OCI-LY3 (cell line): ENCODE measurements around the gene IGSF23.

ENCODE experiments used
- H2AFZ ChIP-seq: fragments of 200-600, 300-600 bp; shearing (Covaris generic); 2 replicates; pipeline ENCODE4 v1.6.0; 2014; ENCODE audit warnings: antibody characterized with exemption, low read depth, low read length
- H3K27ac ChIP-seq: fragments of 200-600, 300-600 bp; sonication (generic); 2 replicates; pipeline ENCODE4 v1.5.1; 2014; ENCODE audit warnings: mild to moderate bottlenecking, low read length, moderate library complexity, mixed read lengths
- H3K27me3 ChIP-seq: fragments of 200-600, 300-600 bp; sonication (generic); 2 replicates; pipeline ENCODE4 v1.6.1; 2014; ENCODE audit warnings: low read depth, low read length, mixed read lengths
- H3K36me3 ChIP-seq: fragments of 200-600, 300-600 bp; sonication (generic); replicated peaks from 2 replicates; pipeline ENCODE3; 2014; ENCODE audit warnings: low read depth, low read length, mixed read lengths
- H3K4me1 ChIP-seq: fragments of 300-600, 200-600 bp; sonication (generic); 2 replicates; pipeline ENCODE4 v1.6.1; 2014; ENCODE audit warnings: low read length, mixed read lengths
- H3K4me2 ChIP-seq: fragments of 200-600, 300-600 bp; sonication (generic); 2 replicates; pipeline ENCODE4 v1.6.1; 2014; ENCODE audit warnings: low read length, mixed read lengths
- H3K4me3 ChIP-seq: fragments of 300-600, 200-600 bp; sonication (generic); 2 replicates; pipeline ENCODE4 v1.5.1; 2014; ENCODE audit warnings: antibody characterized with exemption, mild to moderate bottlenecking, low read length, moderate library complexity
- H3K79me2 ChIP-seq: fragments of 300-600, 200-600 bp; shearing (Covaris generic); 2 replicates; pipeline ENCODE4 v1.6.1; 2014; ENCODE audit warnings: mild to moderate bottlenecking, low read length, mixed read lengths
- H3K9ac ChIP-seq: fragments of 300-600, 200-600 bp; shearing (Covaris generic); 2 replicates; pipeline ENCODE4 v1.6.0; 2014; ENCODE audit warnings: mild to moderate bottlenecking, low read length, moderate library complexity
- H3K9me3 ChIP-seq: fragments of 200-600, 300-600 bp; shearing (Covaris generic); 2 replicates; pipeline ENCODE4 v1.6.1; 2014; ENCODE audit warnings: low read length, mixed read lengths; ENCODE audit not compliant: insufficient read depth
- H4K20me1 ChIP-seq: fragments of 200-600, 300-600 bp; sonication (generic); 2 replicates; pipeline ENCODE4 v1.6.1; 2016; ENCODE audit warnings: low read length, mixed read lengths; ENCODE audit not compliant: insufficient read depth
- CTCF ChIP-seq: fragments of 200-600, 300-600 bp; sonication (generic); IDR thresholded peaks from 2 replicates; pipeline ENCODE4 v1.5.1; 2014; ENCODE audit warnings: antibody characterized with exemption, low read length, low read depth
- EZH2phosphoT487 ChIP-seq: fragments of 200-600 bp; shearing (Covaris generic); IDR thresholded peaks from 2 replicates; pipeline ENCODE4 v1.6.1; 2018; ENCODE audit warnings: antibody characterized with exemption, mixed run types, low read depth

IGSF23 gene

GRCh38 chr19:44653343-44653742 lies 40.0 kb downstream of the IGSF23 start:
- Histone ChIP-seq H4K20me1 (no peaks in the 10 kb centered on the region), H3K9ac (no peak overlapping the region), H3K36me3 (no peaks in the 10 kb centered on the region), H3K27me3 (peaks cover 29% of the 10 kb centered on the region), H3K4me1 (peaks cover 11% of the 10 kb centered on the region), H3K79me2 (no peaks in the 10 kb centered on the region), H3K9me3 (no peaks in the 10 kb centered on the region), H3K4me2 (no peak overlapping the region), H2AFZ (no peak overlapping the region), H3K27ac (no peak overlapping the region), H3K4me3 (no peak overlapping the region)
- TF ChIP-seq EZH2phosphoT487: no peak
- TF ChIP-seq CTCF: no peak

GRCh38 chr19:44653977-44654774 lies 40.8 kb downstream of the IGSF23 start:
- H3K4me2 ChIP-seq: peak overlapping the region; percentile 57
- H3K36me3 ChIP-seq: no peaks in the 10 kb centered on the region
- no peaks in the 10 kb centered on the region for H4K20me1 ChIP-seq
- peaks cover 29% of the 10 kb centered on the region for H3K27me3 ChIP-seq
- H3K9ac ChIP-seq: no peak overlapping the region
- no peak overlapping the region for H3K27ac ChIP-seq
- peaks cover 11% of the 10 kb centered on the region for H3K4me1 ChIP-seq
- no peaks in the 10 kb centered on the region for H3K79me2 ChIP-seq
- H3K4me3 ChIP-seq: peak overlapping the region; percentile 4; the same call in 1 of the 2 replicates
- no peak overlapping the region for H2AFZ ChIP-seq
- H3K9me3 ChIP-seq: no peaks in the 10 kb centered on the region
- TF ChIP-seq CTCF (peak; percentile 90), EZH2phosphoT487 (no peak)

GRCh38 chr19:44657211-44657921 lies 44.0 kb downstream of the IGSF23 start:
- Histone ChIP-seq H3K79me2 (no peaks in the 10 kb centered on the region), H4K20me1 (no peaks in the 10 kb centered on the region), H3K9me3 (no peaks in the 10 kb centered on the region), H3K27me3 (peaks cover 29% of the 10 kb centered on the region), H3K9ac (no peak overlapping the region), H3K4me2 (peak overlapping the region; percentile 36), H3K4me3 (no peak overlapping the region), H3K27ac (no peak overlapping the region), H3K36me3 (no peaks in the 10 kb centered on the region), H3K4me1 (peaks cover 11% of the 10 kb centered on the region), H2AFZ (no peak overlapping the region)
- TF ChIP-seq EZH2phosphoT487 (no peak), CTCF (peak; percentile 94)

- Histone ChIP-seq H3K9me3 (no peaks in the 10 kb centered on the region), H3K27me3 (peaks cover 32% of the 10 kb centered on the region), H3K79me2 (no peaks in the 10 kb centered on the region), H3K36me3 (no peaks in the 10 kb centered on the region), H3K9ac (no peak overlapping the region), H2AFZ (no peak overlapping the region), H3K4me2 (no peak overlapping the region), H3K4me1 (peaks cover 11% of the 10 kb centered on the region), H3K27ac (no peak overlapping the region), H4K20me1 (no peaks in the 10 kb centered on the region), H3K4me3 (no peak overlapping the region)
- no peak for TF ChIP-seq CTCF
- no peak for TF ChIP-seq EZH2phosphoT487
Measured at GRCh38 chr19:44658069-44658733, 44.8 kb downstream of the IGSF23 start.
